Hematopoietic multipotent progenitor cell treated with erythropoietin and hydrocortisone succinate and interleukin-3 and kit ligand, for 15 days (in vitro differentiated cells): Measurements from ENCODE around the gene PSEN1.
"Not testable (repeated sequence)": the region's sequence is repeated elsewhere in the genome, so short reads cannot be mapped to it uniquely, and the experiment has no call there.

Experiments used
- DNase-seq: peaks from one replicate; pipeline ENCODE4 v3.0.0-alpha.2; 2015; ENCODE audit warnings: low spot score

PSEN1 gene

DNA sequence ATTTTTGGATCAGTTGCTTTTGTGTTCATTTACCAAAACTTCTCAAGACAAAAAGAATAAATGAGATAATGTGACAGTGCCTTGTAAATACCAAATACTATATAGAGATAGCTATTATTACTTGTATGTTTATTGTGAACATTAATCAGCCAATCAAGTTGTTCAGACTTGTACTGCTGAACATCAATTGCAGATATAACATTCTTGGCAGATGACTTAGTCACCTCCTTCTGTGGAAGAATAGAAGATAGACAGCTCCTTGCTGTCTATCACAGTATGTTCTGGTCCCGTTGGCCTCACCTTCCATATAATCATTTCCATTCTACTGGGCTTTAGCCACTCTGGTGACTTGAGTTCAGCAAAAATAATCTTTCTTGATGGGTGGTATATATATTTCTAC is 30.1 kb downstream of the PSEN1 start:
- no peak for DNase-seq

DNA sequence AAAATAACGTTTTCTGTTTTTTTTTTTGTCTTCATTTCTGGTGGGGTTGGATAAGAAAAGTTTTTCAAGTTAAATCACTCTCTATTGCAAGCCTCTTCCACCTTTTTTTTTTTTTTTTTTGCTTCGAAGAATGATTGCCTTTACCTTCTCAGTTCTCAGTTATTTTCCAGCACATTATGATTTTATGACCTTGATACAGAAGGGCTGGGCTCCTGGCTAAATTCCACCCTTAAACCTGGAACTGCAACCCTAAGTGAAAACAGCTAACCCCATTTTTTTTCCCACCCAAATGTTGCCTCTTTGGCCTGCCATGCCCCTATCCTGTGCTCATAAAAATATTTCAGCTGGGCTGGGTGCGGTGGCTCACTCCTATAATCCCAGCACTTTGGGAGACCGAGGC is 31.4 kb downstream of the PSEN1 start:
- DNase-seq: no peak

DNA sequence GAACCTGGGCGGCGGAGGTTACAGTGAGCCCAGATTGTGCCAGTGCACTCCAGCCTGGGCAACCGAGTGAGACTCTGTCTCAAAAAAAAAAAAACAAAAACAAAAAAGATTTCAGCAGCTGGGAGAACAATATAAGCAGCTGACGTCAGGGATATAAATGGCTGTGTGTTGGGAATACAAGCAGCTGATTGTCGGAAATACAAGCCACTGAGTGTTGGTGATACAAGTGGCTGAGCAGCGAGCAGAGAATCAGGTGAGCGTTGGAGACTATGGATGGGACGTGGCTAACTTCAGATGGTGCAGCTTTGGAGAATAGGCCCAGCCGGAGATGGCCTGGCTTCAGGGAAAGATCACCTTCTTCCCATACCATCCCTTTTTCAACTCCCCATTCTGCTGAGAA is 32.0 kb downstream of the PSEN1 start:
- DNase-seq: no peak

DNA sequence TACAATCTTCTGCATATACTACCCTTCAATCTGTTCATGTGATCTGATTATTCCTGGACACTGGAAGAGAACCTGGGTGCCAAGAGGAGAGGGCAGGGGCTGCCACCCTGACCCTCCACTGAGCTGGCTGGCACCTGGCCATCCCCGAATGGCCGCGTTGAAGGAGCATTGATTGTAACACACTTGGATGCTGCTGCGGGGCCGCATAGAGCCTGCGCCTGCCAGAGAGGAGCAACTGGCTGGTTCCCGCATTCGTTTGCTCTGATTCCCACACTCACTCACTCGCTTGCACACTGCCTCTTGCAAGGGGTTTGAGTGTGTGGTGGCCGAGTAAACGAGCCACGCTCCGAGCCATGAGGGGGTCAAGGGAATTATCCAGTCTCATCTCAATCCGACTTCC is 32.4 kb downstream of the PSEN1 start:
- DNase-seq: no peak

GRCh38 chr14:73169855-73170254 is 33.5 kb downstream of the PSEN1 start:
- not testable (repeated sequence) for DNase-seq

DNA sequence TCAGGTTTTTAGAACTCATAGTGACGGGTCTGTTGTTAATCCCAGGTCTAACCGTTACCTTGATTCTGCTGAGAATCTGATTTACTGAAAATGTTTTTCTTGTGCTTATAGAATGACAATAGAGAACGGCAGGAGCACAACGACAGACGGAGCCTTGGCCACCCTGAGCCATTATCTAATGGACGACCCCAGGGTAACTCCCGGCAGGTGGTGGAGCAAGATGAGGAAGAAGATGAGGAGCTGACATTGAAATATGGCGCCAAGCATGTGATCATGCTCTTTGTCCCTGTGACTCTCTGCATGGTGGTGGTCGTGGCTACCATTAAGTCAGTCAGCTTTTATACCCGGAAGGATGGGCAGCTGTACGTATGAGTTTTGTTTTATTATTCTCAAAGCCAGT is 34.4 kb downstream of the PSEN1 start:
- no peak for DNase-seq

GRCh38 chr14:73172500-73172899 is 36.2 kb downstream of the PSEN1 start:
- no peak for DNase-seq

GRCh38 chr14:73173092-73173735 is 36.9 kb downstream of the PSEN1 start:
- peak; percentile 47 for DNase-seq

DNA sequence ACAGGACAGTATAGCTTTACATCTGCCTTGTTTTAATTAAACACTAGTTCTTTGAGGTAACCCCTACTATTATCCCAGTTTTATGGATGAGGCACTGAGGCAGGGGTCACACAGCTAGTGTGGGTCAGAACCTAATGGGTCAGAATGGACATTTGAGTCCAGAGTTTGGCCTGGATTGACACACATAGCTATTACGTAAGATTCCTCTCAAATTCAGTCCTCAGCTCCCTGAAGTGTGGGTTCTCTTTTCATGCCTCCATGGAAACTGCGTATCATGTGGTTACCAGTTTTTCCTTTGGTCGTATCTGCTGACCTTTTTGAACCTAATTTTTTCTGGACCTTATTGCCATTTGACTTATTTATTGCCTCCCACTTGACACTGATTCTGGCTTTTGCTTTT is 40.4 kb downstream of the PSEN1 start:
- no peak for DNase-seq

GRCh38 chr14:73180385-73180805 is 44.1 kb downstream of the PSEN1 start:
- no peak for DNase-seq

DNA sequence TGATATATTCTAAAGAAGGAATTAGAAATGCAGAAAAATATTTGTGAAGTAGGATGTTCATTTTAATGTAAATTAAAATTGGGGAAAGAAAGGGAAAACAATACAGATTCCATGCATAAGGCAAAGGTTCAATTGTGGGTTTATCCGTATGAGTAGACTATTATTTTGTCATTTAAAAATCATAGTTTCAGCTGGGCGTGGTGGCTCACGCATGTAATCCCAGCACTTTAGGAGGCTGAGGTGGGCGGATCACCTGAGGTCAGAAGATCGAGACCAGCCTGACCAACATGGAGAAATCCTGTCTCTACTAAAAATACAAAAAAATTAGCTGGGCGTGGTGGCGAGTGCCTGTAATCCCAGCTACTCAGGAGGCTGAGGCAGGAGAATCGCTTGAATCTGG is 44.7 kb downstream of the PSEN1 start:
- DNase-seq: not testable (repeated sequence)

DNA sequence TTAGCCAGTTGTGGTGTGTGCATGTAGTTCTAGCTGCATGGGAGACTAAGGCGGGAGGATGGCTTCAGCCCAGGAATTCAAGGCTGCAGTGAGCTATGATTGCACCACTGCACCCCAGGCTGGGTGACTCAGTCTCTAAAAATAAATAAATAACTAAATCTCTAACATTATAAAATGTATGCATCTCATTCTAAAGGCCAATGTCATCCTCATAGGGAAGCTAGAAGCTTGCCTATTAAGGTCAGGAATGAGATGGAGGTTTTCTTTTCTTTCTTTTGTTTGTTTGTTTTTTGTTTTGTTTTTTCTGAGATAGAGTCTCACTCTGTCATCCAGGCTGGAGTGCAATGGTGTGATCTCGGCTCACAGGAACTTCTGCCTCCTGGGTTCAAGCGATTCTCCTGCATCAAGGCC is 52.2 kb downstream of the PSEN1 start:
- no peak for DNase-seq

DNA sequence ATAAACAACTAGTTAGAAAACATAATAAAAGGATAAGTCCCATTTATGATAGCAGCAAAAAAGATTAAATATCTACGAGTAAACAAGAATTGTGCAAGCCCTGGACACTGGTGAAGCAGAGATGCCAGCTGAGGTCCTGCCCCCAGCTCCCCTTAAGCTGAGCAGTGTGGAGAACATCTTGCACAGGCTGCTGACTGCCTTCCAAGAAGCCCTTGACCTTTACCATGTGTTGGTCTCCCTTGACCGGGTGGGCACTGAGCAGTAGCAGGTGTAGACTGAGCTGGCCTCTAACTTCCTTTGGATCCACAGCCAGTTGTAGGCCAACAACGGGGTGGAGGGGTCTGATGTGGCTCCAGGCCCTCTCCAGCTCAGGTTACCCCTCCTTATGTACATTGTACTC is 53.3 kb downstream of the PSEN1 start:
- no peak for DNase-seq

- DNase-seq: no peak
Observed at GRCh38 chr14:73191441-73191840, 55.1 kb downstream of the PSEN1 start.

DNA sequence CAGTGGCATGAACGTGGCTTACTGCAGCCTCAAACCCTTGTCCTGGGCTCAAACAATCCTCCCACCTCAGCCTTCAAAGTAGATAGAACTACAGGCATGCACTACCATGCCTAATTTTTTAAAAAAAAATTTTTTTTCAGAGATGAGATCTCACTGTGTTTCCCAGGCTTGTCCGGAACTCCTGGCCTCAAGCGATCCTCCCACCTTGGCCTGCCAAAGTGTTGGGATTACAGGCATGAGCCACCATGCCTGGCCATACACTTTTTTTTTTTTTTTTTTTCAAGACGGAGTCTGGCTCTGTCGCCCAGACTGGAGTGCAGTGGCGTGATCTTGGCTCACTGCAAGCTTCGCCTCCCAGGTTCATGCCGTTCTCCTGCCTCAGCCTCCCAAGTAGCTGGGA is 58.0 kb downstream of the PSEN1 start:
- not testable (repeated sequence) for DNase-seq

GRCh38 chr14:73198253-73198652 is 61.9 kb downstream of the PSEN1 start:
- DNase-seq: no peak

DNA sequence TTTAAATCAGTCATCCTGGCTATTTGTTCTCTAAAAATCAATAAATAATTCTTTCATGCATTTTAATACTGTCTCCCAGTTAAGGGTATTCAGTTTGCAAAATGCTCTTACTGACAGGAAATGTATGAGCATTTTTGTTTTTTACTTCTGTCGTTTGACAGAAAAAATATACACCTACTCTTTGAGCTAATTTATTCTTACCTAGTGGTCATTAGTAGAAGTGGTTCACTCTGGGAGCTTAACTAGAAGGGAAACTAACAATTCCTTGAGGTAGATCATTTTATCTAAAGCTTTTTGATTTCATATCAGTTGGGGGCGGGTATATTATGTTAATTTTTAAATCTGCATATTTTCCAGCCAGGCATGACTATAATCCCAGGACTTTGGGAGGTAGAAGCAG is 67.2 kb downstream of the PSEN1 start:
- no peak for DNase-seq

DNA sequence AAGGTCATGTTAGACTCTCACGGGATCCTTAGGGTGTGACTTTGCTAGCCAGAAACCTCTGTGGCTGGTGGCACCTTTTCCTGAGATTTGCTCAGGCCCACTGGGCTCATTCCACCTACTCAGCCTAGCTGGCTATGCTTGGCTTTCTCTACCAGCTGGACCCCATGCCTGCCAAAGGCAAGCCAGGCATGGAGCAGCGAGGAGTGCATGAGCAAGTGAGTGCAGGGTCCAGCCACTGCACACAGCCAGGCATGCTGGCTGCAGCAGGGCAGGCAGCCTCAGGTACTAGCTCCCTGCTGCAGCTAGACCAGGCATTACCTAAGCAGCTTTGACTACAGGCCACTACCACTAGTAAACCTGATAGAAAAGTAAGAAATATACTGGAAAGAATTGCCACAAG is 71.3 kb downstream of the PSEN1 start:
- DNase-seq: no peak

DNA sequence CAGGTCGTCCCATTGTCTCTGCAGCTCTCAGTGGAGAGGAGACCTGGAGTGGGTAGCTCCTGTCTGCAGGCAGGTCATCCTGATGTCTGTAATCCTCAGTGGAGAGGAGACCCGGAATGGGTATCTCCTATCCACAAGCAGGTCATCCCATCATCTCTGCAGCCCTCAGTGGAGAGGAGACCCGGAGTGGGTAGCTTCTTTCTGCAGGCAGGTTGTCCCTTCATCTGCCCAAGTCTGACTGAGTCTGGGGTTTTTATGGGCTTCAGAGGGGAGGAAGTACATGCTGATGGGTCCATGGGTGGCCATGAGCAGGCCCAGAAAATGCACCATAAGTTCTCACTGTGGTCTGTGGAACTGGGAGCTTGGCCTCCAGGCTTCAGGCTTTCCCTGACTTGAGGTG is 72.1 kb downstream of the PSEN1 start:
- no peak for DNase-seq

GRCh38 chr14:73208846-73209245 is 72.5 kb downstream of the PSEN1 start:
- DNase-seq: no peak

- no peak for DNase-seq
Observed at GRCh38 chr14:73209953-73210352, 73.6 kb downstream of the PSEN1 start.

DNA sequence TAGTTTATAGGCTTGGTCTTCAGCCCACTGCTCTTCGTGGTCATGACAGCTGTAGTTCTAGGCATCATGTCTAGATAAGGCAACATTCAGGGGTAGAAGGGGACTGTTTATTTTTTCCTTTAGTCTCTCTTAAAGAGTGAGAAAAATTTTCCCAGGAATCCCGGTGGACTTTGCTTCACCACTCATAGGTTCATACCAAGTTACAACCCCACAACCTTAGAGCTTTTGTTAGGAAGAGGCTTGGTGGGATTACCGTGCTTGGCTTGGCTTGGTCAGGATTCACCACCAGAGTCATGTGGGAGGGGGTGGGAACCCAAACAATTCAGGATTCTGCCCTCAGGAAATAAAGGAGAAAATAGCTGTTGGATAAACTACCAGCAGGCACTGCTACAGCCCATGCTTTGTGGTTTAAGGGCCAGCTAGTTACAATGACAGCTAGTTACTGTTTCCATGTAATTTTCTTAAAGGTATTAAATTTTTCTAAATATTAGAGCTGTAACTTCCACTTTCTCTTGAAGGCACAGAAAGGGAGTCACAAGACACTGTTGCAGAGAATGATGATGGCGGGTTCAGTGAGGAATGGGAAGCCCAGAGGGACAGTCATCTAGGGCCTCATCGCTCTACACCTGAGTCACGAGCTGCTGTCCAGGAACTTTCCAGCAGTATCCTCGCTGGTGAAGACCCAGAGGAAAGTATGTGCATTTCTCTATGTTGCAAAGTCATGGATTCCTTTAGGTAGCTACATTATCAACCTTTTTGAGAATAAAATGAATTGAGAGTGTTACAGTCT is 75.1 kb downstream of the PSEN1 start:
- no peak for DNase-seq

DNA sequence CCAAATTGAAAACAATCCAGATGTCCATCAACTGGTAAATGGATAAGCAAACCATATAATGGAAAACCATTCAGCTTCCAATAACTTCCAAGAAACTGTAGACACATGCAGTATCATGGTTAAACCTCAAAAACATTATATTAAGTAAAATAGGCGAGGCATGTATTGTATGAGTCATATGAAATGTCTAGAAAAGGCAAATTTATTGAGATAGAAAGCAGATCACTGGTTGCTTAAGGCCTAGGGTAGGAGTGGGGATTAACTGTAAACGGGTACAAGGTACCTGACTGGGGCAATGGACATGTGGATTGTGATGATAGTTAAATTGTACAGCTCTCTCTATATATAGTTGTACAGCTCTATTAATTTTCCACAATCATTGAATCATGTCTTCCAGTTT is 79.7 kb downstream of the PSEN1 start:
- DNase-seq: no peak

DNA sequence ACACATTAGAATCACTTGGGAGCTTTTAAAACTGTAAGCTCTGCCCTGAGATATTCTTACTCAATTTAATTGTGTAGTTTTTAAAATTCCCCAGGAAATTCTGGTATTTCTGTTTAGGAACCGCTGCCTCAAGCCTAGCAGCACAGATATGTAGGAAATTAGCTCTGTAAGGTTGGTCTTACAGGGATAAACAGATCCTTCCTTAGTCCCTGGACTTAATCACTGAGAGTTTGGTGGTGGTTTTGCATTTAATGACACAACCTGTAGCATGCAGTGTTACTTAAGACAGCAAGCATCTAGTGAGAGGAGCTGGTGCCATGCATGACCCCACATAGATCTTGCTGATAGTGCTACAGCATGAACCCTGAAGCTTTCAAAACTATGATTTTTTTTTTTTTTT is 81.1 kb downstream of the PSEN1 start:
- DNase-seq: no peak
